Thoracic aorta (tissue), 2 donors: Measurements from ENCODE around the gene RAP1GAP2. TPM values are rescaled to one million over a fixed set of nuclear protein-coding genes. Genes with fewer than 3 reads are reported as not detected.

Experiments
- ATAC-seq: fragments of 150-250 bp; one replicate; pipeline ENCODE4 v1.8.0; 2017; ENCODE audit warnings: low read depth; ENCODE audit not compliant: insufficient number of reproducible peaks, low FRiP score
- DNase-seq: peaks from one replicate; pipeline ENCODE4 v3.0.0-alpha.2; 2020; ENCODE audit warnings: low spot score
- H3K27ac ChIP-seq, 2 donors: fragments of 200-600 bp; sonication (generic); 1 replicate in 1 of 2; 2 replicates in 1 of 2; pipeline ENCODE4 v1.5.1; 2016; ENCODE audit warnings: mild to moderate bottlenecking in 2 of 2, moderate library complexity in 2 of 2
- H3K27me3 ChIP-seq: fragments of 200-600 bp; sonication (generic); replicated peaks from 2 replicates; pipeline ENCODE4 v1.6.0; 2016; ENCODE audit warnings: mild to moderate bottlenecking; ENCODE audit not compliant: insufficient read depth
- H3K36me3 ChIP-seq: fragments of 200-600 bp; sonication (generic); one replicate; pipeline ENCODE4 v1.5.1; 2016
- H3K4me1 ChIP-seq, 2 donors: fragments of 200-600 bp; sonication (generic); 1 replicate in 1 of 2; 2 replicates in 1 of 2; pipeline versions ENCODE4 v1.5.1 to v1.6.0; 2016; ENCODE audit warnings: low read depth in 2 of 2, mild to moderate bottlenecking in 1 of 2; ENCODE audit not compliant: control insufficient read depth in 1 of 2
- H3K4me3 ChIP-seq: fragments of 200-600 bp; sonication (generic); 2 replicates; pipeline ENCODE4 v1.5.1; 2016; ENCODE audit warnings: mild to moderate bottlenecking
- H3K9me3 ChIP-seq: fragments of 200-600 bp; sonication (generic); 2 replicates; pipeline ENCODE4 v1.5.1; 2016
- total RNA-seq, 2 donors: library from RNA; depleted of rRNA; stranded (reverse); fragments of >200 nt; gene quantifications; one replicate each; pipeline versions ENCODE4 v1.1.0 to v1.2.3, GENCODE V29; 2016
- TF ChIP-seq, protein P1 (sequence below): fragments of 200-600 bp; sonication (generic); IDR thresholded peaks from one replicate; pipeline ENCODE4 v1.5.1; 2019; ENCODE audit warnings: antibody characterized with exemption

RAP1GAP2 gene
- total RNA-seq, 2 donors from 2014 or later, result 10.0 to 12.4 TPM

- no peak for ATAC-seq
Observed at GRCh38 chr17:2925011-2925410, 128.8 kb downstream of the RAP1GAP2 start.

DNA sequence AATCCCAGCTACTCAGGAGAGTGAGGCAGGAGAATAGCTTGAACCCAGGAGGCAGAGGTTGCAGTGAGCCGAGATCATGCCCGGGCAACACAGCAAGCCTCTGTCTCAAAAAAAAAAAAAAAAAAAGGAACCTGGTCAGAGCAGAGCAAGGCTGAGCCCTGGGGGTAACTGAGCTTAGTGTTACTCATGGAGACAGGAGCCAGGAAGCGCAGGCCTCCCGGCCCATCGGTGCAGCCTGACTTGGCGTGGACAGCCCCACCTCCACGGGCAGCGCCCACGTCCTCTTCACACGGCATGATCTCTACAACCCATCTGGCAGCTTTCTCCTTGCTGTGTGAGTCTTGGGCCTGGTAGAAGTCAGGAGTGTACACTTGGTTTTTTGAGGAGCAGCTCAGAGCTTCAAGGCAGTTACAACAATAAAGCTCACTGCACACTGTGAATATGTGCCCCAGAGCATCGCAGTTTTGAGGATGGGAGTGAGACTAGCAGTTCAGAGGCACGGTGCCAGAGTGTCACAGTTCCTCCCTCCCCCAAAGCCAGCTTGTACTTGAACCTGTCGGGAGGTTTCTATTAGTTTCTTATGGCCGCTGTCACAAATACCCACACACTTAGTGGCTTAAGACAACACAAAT, 129.9 kb downstream of the RAP1GAP2 start:
- ATAC-seq (no peak), DNase-seq (no peak)
- H3K9me3 ChIP-seq, result no peaks in the 10 kb centered on the region
- H3K36me3 ChIP-seq, result no peaks in the 10 kb centered on the region
- H3K27ac ChIP-seq, result no peak overlapping the region
- H3K4me3 ChIP-seq, result no peak overlapping the region
- H3K4me1 ChIP-seq, result peaks cover 6% of the 10 kb centered on the region in 2 donors
- no peaks in the 10 kb centered on the region for H3K27me3 ChIP-seq
- TF ChIP-seq, protein P1, sequence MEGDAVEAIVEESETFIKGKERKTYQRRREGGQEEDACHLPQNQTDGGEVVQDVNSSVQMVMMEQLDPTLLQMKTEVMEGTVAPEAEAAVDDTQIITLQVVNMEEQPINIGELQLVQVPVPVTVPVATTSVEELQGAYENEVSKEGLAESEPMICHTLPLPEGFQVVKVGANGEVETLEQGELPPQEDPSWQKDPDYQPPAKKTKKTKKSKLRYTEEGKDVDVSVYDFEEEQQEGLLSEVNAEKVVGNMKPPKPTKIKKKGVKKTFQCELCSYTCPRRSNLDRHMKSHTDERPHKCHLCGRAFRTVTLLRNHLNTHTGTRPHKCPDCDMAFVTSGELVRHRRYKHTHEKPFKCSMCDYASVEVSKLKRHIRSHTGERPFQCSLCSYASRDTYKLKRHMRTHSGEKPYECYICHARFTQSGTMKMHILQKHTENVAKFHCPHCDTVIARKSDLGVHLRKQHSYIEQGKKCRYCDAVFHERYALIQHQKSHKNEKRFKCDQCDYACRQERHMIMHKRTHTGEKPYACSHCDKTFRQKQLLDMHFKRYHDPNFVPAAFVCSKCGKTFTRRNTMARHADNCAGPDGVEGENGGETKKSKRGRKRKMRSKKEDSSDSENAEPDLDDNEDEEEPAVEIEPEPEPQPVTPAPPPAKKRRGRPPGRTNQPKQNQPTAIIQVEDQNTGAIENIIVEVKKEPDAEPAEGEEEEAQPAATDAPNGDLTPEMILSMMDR, result no peak

More at GRCh38 chr17:2925011-2925410, 128.8 kb downstream of the RAP1GAP2 start:
- Histone ChIP-seq H3K4me1 (peaks cover 6% of the 10 kb centered on the region in 2 donors), H3K4me3 (no peak overlapping the region), H3K36me3 (no peaks in the 10 kb centered on the region), H3K9me3 (no peaks in the 10 kb centered on the region), H3K27me3 (no peaks in the 10 kb centered on the region), H3K27ac (no peak overlapping the region)
- no peak for DNase-seq
- TF ChIP-seq, protein P1, result no peak

- no peak for ATAC-seq
- Histone ChIP-seq H3K27me3 (no peaks in the 10 kb centered on the region), H3K27ac (no peak overlapping the region), H3K4me1 (peaks cover 6% of the 10 kb centered on the region in 2 donors), H3K9me3 (no peaks in the 10 kb centered on the region), H3K36me3 (no peaks in the 10 kb centered on the region), H3K4me3 (no peak overlapping the region)
- TF ChIP-seq, protein P1, result no peak
- DNase-seq, result no peak
Observed at GRCh38 chr17:2928294-2928890, 132.2 kb downstream of the RAP1GAP2 start.

DNA sequence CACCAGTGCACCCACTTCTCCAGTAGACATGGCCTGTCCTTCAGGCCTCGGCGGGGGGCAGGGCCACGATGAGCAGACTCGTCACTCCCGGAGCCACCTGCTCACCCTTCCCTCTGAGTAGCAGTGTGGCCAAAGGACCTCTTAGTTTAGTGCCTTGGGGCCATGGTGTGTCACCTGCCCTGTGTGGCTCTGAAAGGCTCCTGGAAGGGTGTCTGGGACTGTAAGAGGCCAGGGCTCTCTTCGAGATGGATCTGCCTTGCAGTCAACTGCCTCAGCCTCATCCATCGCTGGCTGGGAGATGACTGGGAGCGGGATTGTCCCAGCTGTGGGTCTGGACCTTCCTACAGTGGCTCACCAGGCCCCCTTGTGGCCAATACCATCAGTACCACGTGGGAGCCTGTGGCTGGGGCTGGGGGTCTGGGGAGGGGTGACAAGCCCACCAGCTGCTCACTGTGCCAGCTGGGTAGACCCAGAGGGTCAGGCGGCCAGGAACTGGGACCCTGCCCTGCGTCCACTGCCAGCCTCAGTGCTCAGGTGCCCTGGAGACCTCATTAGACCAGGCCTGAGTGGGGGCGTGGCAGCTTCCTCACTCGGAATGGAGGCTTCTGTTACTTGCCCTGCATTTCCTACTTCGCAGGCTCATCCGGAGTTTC, 133.8 kb downstream of the RAP1GAP2 start:
- TF ChIP-seq, protein P1, result peak; percentile 42
- no peak overlapping the region for H3K27ac ChIP-seq
- DNase-seq (no peak), ATAC-seq (no peak)
- H3K9me3 ChIP-seq, result no peaks in the 10 kb centered on the region
- H3K27me3 ChIP-seq, result no peaks in the 10 kb centered on the region
- no peak overlapping the region for H3K4me3 ChIP-seq
- H3K4me1 ChIP-seq, result no peaks in the 10 kb centered on the region
- no peaks in the 10 kb centered on the region for H3K36me3 ChIP-seq

DNA sequence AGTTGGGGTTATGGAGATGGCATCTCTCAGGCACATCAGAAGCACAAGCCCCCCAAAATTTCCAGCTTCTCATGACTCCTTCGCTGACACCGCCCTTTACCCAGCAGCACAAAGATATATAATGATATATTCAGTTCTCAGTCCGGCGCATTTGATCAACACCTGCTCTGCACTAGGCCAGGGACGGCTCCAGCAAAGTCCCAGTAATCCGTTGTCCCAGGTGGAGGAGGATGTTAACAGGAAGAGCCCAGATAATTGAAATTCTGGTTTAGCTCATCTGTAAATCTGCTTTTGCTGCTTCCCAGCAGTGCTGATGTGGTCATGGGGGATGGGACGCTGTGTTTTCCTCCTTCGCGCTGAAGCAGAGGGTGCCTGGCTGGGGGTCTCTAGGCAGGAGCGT, 135.6 kb downstream of the RAP1GAP2 start:
- Histone ChIP-seq H3K4me1 (no peaks in the 10 kb centered on the region), H3K36me3 (no peaks in the 10 kb centered on the region), H3K9me3 (no peaks in the 10 kb centered on the region), H3K27me3 (no peaks in the 10 kb centered on the region), H3K4me3 (no peak overlapping the region), H3K27ac (no peak overlapping the region)
- ATAC-seq, result no peak
- no peak for DNase-seq
- TF ChIP-seq, protein P1, result no peak
